ENCODE results near the gene PRIM2. TPM values are rescaled to one million over a fixed set of nuclear protein-coding genes. Genes with fewer than 3 reads are reported as not detected.
"Not testable (repeated sequence)": the region's sequence is repeated elsewhere in the genome, so short reads cannot be mapped to it uniquely, and the experiment has no call there.

Gene PRIM2
- total RNA-seq, 1 experiment from 2014 or later: 44.0 TPM

DNA sequence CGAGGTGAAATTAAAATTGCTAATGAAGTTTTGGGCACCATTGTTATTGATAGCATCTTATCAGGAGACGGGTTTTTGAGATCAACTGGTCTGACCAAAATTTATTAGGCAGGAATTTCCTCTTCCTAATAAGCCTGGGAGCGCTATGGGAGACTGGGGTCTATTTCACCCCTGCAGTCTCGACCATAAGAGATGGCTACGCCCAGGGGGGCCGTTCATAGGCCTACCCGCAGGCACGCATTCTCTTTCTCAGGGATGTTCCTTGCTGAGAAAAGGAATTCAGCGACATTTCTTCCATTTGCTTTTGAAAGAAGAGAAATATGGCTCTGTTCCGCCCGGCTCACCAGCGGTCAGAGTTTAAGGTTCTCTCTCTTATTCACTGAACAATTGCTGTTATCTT, 201.8 kb downstream of the PRIM2 start:
- H3K36me3 ChIP-seq (ENCODE audit: control insufficient read depth in 1 of 2, insufficient read depth in 2 of 2, low read length in 2 of 2); POLR2A ChIA-PET; H3K79me2 ChIP-seq (ENCODE audit: insufficient read depth, low read length); CTCF ChIA-PET; H3K9me3 ChIP-seq (ENCODE audit: control insufficient read depth in 1 of 2, insufficient read depth in 1 of 2, low read depth in 1 of 2, low read length in 2 of 2); ATAC-seq; intact Hi-C loops (cut with micrococcal nuclease); BruUV-seq (replicated peaks); H4K20me1 ChIP-seq (ENCODE audit: insufficient read depth); H3K4me1 ChIP-seq (ENCODE audit: control insufficient read depth in 1 of 2, insufficient read depth in 2 of 2, low read length in 2 of 2); H3K4me3 ChIP-seq (replicated peaks in 1 of 2; ENCODE audit: low read depth in 1 of 2, low read length in 2 of 2); H3K4me2 ChIP-seq (ENCODE audit: low read length); H3K9me2 ChIP-seq (ENCODE audit: insufficient read depth); DNase-seq (ENCODE audit: low read depth, low spot score); H3K9ac ChIP-seq (ENCODE audit: low read length); H2AFZ ChIP-seq (ENCODE audit: low read depth, low read length, poor library complexity, severe bottlenecking); RAD21 ChIA-PET (ENCODE audit: low non-redundant PET in 1 of 2, low total read pairs in 2 of 2, uncharacterized antibody in 2 of 2, unreplicated experiment in 2 of 2); H3K27me3 ChIP-seq (ENCODE audit: insufficient read depth, low read length); H3K27ac ChIP-seq (ENCODE audit: low read depth, low read length): not testable (repeated sequence)

DNA sequence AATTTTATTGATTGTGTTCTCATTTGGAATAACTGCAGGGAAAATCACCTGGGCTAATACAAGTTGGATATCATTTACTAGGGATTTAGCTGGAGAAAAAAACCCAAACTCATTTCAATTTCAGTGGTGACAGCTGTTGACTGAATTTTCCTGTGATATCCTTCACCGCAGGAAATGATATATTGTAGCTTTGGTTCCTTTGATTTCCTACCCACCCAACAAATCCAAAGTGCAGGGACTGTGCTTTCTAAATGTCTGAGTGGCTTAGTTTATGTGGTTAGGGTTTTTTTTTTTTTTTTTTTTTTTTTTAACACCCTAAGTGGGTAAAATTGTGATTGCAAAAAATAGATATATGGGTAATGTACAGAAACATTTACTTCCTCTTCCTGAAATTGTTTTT, 203.7 kb downstream of the PRIM2 start:
- H3K27ac ChIP-seq (ENCODE audit: low read depth, low read length); CTCF ChIA-PET; H3K4me1 ChIP-seq (ENCODE audit: control insufficient read depth in 1 of 2, insufficient read depth in 2 of 2, low read length in 2 of 2); DNase-seq (ENCODE audit: low read depth, low spot score); H3K9ac ChIP-seq (ENCODE audit: low read length); H3K9me2 ChIP-seq (ENCODE audit: insufficient read depth); POLR2A ChIA-PET; H3K9me3 ChIP-seq (ENCODE audit: control insufficient read depth in 1 of 2, insufficient read depth in 1 of 2, low read depth in 1 of 2, low read length in 2 of 2); H4K20me1 ChIP-seq (ENCODE audit: insufficient read depth); ATAC-seq; H3K4me2 ChIP-seq (ENCODE audit: low read length); H3K36me3 ChIP-seq (ENCODE audit: control insufficient read depth in 1 of 2, insufficient read depth in 2 of 2, low read length in 2 of 2); intact Hi-C loops (cut with micrococcal nuclease); H3K27me3 ChIP-seq (ENCODE audit: insufficient read depth, low read length); BruUV-seq (replicated peaks); H3K4me3 ChIP-seq (replicated peaks in 1 of 2; ENCODE audit: low read depth in 1 of 2, low read length in 2 of 2); H3K79me2 ChIP-seq (ENCODE audit: insufficient read depth, low read length); H2AFZ ChIP-seq (ENCODE audit: low read depth, low read length, poor library complexity, severe bottlenecking); RAD21 ChIA-PET (ENCODE audit: low non-redundant PET in 1 of 2, low total read pairs in 2 of 2, uncharacterized antibody in 2 of 2, unreplicated experiment in 2 of 2): not testable (repeated sequence)

DNA sequence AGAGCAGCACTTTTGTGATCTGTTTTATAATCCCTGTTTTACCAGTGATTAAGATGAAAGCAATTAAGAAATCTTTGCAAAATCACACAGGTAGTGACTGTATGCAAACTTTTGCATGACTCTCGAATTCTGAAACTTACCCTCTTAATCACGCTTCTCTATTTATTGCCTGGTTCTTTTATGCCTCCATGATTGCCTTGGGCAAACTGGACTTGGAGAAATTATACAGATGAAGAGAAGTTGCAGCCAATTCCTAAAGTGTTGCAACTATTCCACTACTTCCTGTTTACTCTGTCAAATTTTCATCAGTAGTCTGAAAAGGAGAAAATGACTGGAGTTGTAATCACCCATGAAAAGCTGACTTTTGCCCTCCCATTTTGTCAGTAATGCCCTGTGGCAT, 205.8 kb downstream of the PRIM2 start:
- ATAC-seq; BruUV-seq (replicated peaks): not testable (repeated sequence)

DNA sequence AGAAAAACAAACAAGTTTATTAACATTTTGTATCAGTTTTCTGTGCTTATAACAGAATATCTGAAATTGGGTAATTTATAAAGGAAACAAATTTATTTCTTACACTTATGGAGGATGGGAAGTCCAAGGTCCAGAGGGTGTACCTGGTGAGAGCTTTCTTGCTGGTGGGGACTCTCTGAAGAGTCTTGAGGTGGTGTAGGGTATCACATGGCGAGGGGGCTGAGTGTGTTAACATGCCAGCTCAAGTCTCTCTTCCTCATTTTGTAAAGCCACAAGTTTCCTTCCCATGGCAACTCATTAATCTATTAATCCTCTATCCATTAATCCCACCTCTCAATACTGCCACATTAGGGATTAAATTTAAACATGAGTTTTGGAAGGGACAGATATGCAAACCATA, 212.3 kb downstream of the PRIM2 start:
- H3K27me3 ChIP-seq (ENCODE audit: insufficient read depth, low read length); H3K4me1 ChIP-seq (ENCODE audit: control insufficient read depth in 1 of 2, insufficient read depth in 2 of 2, low read length in 2 of 2); H3K4me3 ChIP-seq (replicated peaks in 1 of 2; ENCODE audit: low read depth in 1 of 2, low read length in 2 of 2); H3K4me2 ChIP-seq (ENCODE audit: low read length); CTCF ChIA-PET; intact Hi-C loops (cut with micrococcal nuclease); RAD21 ChIA-PET (ENCODE audit: low non-redundant PET in 1 of 2, low total read pairs in 2 of 2, uncharacterized antibody in 2 of 2, unreplicated experiment in 2 of 2); H3K79me2 ChIP-seq (ENCODE audit: insufficient read depth, low read length); BruUV-seq (replicated peaks); H3K27ac ChIP-seq (ENCODE audit: low read depth, low read length); H3K36me3 ChIP-seq (ENCODE audit: control insufficient read depth in 1 of 2, insufficient read depth in 2 of 2, low read length in 2 of 2); H3K9me3 ChIP-seq (ENCODE audit: control insufficient read depth in 1 of 2, insufficient read depth in 1 of 2, low read depth in 1 of 2, low read length in 2 of 2); H4K20me1 ChIP-seq (ENCODE audit: insufficient read depth); POLR2A ChIA-PET; H2AFZ ChIP-seq (ENCODE audit: low read depth, low read length, poor library complexity, severe bottlenecking); H3K9me2 ChIP-seq (ENCODE audit: insufficient read depth); ATAC-seq; H3K9ac ChIP-seq (ENCODE audit: low read length); DNase-seq (ENCODE audit: low read depth, low spot score): not testable (repeated sequence)

More for the DNA sequence above, 205.8 kb downstream of the PRIM2 start:
- H3K36me3 ChIP-seq (ENCODE audit: control insufficient read depth in 1 of 2, insufficient read depth in 2 of 2, low read length in 2 of 2); H3K4me3 ChIP-seq (replicated peaks in 1 of 2; ENCODE audit: low read depth in 1 of 2, low read length in 2 of 2); H3K27ac ChIP-seq (ENCODE audit: low read depth, low read length); RAD21 ChIA-PET (ENCODE audit: low non-redundant PET in 1 of 2, low total read pairs in 2 of 2, uncharacterized antibody in 2 of 2, unreplicated experiment in 2 of 2); H3K4me2 ChIP-seq (ENCODE audit: low read length); H3K9me3 ChIP-seq (ENCODE audit: control insufficient read depth in 1 of 2, insufficient read depth in 1 of 2, low read depth in 1 of 2, low read length in 2 of 2); H3K79me2 ChIP-seq (ENCODE audit: insufficient read depth, low read length); CTCF ChIA-PET; DNase-seq (ENCODE audit: low read depth, low spot score); H4K20me1 ChIP-seq (ENCODE audit: insufficient read depth); H3K4me1 ChIP-seq (ENCODE audit: control insufficient read depth in 1 of 2, insufficient read depth in 2 of 2, low read length in 2 of 2); H2AFZ ChIP-seq (ENCODE audit: low read depth, low read length, poor library complexity, severe bottlenecking); intact Hi-C loops (cut with micrococcal nuclease); POLR2A ChIA-PET; H3K9ac ChIP-seq (ENCODE audit: low read length); H3K27me3 ChIP-seq (ENCODE audit: insufficient read depth, low read length); H3K9me2 ChIP-seq (ENCODE audit: insufficient read depth): not testable (repeated sequence)

DNA sequence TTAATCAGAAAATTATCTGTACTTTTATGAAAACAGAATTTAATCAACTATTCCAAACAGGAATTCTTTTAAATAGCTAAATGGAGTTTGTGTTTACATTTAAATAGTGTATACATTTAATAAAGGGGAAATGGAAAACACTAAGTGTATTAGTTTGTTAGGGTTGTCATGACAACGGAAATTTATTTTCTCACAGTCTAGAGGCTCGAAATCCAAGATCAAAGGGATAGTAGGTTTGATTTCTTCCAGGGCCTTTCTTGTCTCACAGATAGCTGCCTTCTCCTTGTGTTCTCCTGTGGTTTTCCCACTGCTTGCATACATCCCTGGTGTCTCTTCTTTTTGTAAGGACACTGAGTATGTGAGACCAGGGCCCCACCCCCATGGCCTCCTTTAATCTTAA, 215.2 kb downstream of the PRIM2 start:
- BruUV-seq (replicated peaks); ATAC-seq; CTCF ChIA-PET: not testable (repeated sequence)

More for the DNA sequence above, 215.2 kb downstream of the PRIM2 start:
- H3K27ac ChIP-seq (ENCODE audit: low read depth, low read length); DNase-seq (ENCODE audit: low read depth, low spot score); H3K9ac ChIP-seq (ENCODE audit: low read length); H2AFZ ChIP-seq (ENCODE audit: low read depth, low read length, poor library complexity, severe bottlenecking); RAD21 ChIA-PET (ENCODE audit: low non-redundant PET in 1 of 2, low total read pairs in 2 of 2, uncharacterized antibody in 2 of 2, unreplicated experiment in 2 of 2); H3K4me2 ChIP-seq (ENCODE audit: low read length); H3K9me3 ChIP-seq (ENCODE audit: control insufficient read depth in 1 of 2, insufficient read depth in 1 of 2, low read depth in 1 of 2, low read length in 2 of 2); intact Hi-C loops (cut with micrococcal nuclease); H3K4me3 ChIP-seq (replicated peaks in 1 of 2; ENCODE audit: low read depth in 1 of 2, low read length in 2 of 2); H4K20me1 ChIP-seq (ENCODE audit: insufficient read depth); POLR2A ChIA-PET; H3K27me3 ChIP-seq (ENCODE audit: insufficient read depth, low read length); H3K36me3 ChIP-seq (ENCODE audit: control insufficient read depth in 1 of 2, insufficient read depth in 2 of 2, low read length in 2 of 2); H3K4me1 ChIP-seq (ENCODE audit: control insufficient read depth in 1 of 2, insufficient read depth in 2 of 2, low read length in 2 of 2); H3K79me2 ChIP-seq (ENCODE audit: insufficient read depth, low read length); H3K9me2 ChIP-seq (ENCODE audit: insufficient read depth): not testable (repeated sequence)

All from HCT116 (cell line).